Glomerular visceral epithelial cell (primary cell): ENCODE results near the gene CTU1.

Experiments used
- DNase-seq: peaks from one replicate; pipeline ENCODE4 v3.0.0-alpha.2; 2016; ENCODE audit errors: extremely low spot score

The CTU1 gene

DNA sequence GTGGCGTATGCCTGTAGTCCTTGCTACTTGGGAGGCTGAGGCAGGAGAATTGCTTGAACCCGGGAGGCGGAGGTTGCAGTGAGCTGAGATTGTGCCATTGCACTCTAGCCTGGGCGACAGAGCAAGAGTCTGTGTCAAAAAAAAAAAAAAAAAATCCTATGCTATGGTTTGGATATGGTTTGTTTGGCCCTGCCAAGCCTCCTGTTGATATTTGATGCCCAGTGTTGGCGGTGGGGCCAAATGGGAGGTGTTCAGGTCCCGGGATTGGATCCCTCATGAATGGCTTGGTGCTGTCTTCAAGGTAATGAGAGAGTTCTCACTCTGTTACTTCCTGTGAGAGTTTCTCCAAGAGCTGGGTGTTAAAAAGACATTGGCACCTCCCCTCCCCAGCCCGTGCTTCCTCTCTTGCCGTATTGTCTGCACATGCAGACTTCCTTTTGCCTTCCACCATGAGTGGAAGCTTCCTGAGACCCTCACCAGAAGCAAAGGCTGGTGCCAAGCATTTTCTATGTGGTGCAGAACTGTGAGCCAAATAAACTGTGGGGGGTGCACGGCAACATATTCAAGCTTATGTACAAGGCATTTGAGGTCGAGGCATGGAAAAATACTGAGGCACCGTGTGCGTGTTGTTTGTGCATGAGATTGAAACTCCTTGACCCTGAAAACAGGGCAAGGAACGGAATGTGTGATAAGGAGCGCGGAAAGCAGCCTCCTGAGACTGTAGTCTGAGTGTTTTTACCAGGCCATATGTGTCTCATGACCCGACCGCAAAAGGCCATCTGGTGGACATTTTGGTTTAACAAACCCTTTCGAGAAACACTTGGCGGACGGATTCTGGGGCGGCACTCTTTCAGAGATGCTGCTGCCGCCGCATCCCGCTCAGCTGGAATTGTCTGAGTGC lies 23.8 kb upstream of the CTU1 start:
- DNase-seq = no peak

DNA sequence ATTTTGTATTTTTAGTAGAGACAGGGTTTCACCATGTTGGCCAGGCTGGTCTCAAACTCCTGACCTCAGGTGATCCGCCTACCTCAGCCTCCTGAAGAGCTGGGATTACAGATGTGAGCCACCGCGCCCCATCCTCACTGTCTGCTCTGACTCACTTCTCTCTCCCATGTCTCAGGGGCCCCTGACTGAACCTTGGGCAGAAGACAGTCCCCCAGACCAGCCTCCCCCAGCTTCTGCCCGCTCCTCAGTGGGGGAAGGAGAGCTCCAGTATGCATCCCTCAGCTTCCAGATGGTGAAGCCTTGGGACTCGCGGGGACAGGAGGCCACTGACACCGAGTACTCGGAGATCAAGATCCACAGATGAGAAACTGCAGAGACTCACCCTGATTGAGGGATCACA lies 21.5 kb upstream of the CTU1 start:
- no peak for DNase-seq

DNA sequence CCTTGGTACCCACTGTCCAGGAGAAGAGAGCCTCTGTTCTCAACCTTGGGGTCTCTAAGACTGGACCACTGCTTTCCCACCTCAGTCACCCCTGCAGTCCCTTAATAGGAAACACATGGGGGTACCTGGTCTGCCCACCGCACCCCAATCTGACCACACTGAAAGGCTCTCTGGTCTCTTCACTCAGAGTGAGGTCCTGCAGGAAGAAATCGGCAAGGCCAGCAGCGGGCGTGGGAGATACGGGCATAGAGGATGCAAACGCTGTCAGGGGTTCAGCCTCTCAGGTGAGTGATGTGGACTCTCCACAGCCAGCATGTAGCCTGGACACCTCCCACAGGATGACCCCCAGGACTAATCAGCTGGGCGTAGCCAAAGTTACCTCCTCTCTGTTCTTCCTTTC lies 20.0 kb upstream of the CTU1 start:
- DNase-seq = no peak

GRCh38 chr19:51127755-51128154 lies 19.5 kb upstream of the CTU1 start:
- no peak for DNase-seq

GRCh38 chr19:51127032-51127431 lies 18.8 kb upstream of the CTU1 start:
- DNase-seq = no peak

DNA sequence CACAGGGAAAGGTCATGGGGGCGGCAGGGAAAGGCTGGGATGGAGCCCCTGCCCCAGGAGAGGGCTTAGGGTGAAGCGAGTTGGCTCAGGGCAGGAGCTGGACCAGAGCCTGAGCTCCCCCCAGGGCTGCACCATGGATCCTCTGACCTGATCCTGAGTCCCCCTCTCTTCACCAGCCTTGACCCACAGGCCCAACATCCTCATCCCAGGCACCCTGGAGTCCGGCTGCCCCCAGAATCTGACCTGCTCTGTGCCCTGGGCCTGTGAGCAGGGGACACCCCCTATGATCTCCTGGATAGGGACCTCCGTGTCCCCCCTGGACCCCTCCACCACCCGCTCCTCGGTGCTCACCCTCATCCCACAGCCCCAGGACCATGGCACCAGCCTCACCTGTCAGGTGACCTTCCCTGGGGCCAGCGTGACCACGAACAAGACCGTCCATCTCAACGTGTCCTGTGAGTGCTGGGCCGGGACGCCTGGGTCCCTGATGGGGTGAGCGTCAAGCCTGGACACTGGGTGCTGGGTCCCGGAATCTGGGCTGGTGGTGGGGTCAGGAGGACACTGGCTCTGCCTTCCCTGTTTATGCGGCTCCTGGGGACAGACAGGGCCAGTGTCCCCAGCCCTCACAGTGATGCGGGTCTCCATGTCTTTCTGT lies 17.3 kb upstream of the CTU1 start:
- DNase-seq = no peak

DNA sequence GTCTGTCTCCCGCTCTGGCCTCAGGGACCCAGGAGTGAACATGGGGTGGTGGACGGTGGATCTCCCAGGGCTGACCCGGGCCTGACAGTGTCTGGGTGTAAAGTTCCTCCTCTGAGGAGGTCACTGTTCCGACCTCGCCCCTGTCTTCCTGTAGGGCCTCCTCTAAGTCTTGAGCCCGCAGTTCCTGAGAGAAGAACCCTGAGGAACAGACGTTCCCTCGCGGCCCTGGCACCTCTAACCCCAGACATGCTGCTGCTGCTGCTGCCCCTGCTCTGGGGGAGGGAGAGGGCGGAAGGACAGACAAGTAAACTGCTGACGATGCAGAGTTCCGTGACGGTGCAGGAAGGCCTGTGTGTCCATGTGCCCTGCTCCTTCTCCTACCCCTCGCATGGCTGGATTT lies 16.5 kb upstream of the CTU1 start, which contains the start of gene SIGLEC9:
Gene SIGLEC9 (plus strand): TSS at position 178 of the 400 bp plus-strand sequence. CDS start 69 bp downstream, at position 247.
- DNase-seq = no peak

- no peak for DNase-seq
Observed at GRCh38 chr19:51124216-51124615, 16.0 kb upstream of the CTU1 start.

- DNase-seq = no peak
Observed at GRCh38 chr19:51123802-51124201, 15.6 kb upstream of the CTU1 start.

GRCh38 chr19:51123381-51123800 lies 15.2 kb upstream of the CTU1 start:
- no peak for DNase-seq

GRCh38 chr19:51122112-51122981 lies 14.1 kb upstream of the CTU1 start:
- no peak for DNase-seq

GRCh38 chr19:51121257-51121656 lies 13.0 kb upstream of the CTU1 start:
- no peak for DNase-seq

GRCh38 chr19:51120160-51120559 lies 12.0 kb upstream of the CTU1 start:
- DNase-seq = no peak

DNA sequence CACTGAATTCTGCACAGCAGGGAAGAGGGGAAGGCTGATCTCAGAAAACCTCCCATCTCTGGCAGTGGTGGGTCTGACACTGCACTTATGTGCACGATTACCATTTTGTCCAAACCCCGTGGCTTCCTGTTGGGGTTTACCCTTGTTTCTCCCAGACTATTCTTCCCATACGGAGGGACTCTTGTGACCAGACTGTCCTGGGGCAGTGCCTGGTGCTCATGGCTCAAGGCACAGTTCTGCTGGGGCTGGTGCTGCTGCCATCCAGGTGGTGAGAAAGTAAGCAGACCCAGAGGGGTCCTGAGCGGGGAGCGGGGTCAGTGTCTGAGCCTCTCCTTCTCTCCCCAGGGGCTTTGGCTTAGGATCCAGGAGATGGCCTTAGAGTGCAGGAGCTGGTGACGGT lies 11.4 kb upstream of the CTU1 start:
- no peak for DNase-seq

DNA sequence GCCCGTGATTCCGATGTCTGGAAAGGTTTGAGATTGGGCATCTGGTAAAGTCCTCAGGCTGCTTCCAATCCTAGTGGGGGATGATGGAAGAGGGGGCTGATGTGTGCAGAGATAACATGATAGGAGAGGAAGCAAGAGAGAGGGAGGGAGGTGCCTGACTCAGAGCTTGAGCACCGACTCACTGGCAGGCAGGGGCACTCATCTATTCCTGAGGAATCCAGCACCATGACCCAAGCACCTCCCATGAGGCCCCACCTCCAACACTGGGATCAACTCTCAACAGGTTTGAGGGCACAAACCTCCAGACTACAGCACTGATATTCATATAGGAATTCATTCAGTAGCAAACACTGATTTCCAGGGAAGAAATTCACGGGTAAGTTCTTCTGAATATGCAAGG lies 10.9 kb upstream of the CTU1 start:
- DNase-seq = no peak

DNA sequence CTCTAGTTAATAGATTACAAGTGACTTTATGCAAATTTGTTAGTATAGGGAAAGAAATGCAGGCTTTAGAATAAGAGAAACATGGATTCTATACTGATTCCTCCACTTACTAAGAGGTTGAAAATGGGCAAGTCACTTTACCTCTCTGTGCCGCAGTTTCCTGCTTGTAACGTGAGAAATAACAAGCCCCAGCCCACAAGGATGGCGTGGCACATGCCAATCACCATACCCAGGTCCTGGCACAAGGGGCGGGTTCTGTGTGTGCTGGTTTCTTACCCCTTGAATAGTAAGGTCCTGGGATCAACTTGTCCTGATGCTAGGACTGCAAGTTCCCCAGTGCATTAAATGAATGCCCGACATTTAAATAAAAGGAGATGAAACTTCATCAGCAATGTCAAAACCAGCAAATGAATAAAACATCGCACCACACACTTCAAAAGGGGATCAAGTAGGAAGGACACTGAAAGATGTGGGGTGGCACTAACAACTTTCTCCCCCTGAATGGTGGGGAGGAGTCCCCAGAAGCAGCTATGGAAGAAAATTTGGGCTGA lies 8.6 kb upstream of the CTU1 start:
- DNase-seq = no peak

DNA sequence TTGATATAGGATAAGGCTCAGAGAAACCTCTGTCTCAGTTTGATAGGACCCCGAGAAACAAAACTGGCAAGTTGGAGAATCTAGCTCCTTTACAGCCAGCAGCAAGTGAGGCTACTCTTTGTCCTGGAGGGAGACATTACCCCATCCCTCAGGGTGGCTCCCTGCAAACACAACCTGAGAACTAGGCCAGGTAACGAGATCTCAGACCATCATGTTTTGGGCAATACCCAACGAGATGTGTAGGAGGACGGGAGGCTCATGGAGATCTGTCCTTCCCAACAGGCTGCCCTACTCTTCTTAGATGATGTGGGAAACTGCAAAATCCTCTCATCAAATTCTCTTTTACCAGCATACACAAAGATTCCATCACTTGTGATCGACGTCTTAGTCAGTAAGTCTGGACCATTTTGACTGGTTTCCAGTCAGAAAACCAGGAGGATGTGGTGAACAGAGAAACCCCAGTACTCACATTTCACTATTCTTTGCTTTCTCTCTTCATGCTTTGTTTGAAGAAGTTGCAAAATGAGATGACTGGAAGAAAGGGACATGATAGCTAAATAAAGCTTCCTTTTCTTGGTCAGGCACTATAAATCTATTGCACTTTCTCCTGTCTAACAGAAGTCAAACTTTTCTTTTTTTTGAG lies 6.0 kb upstream of the CTU1 start:
- no peak for DNase-seq

DNA sequence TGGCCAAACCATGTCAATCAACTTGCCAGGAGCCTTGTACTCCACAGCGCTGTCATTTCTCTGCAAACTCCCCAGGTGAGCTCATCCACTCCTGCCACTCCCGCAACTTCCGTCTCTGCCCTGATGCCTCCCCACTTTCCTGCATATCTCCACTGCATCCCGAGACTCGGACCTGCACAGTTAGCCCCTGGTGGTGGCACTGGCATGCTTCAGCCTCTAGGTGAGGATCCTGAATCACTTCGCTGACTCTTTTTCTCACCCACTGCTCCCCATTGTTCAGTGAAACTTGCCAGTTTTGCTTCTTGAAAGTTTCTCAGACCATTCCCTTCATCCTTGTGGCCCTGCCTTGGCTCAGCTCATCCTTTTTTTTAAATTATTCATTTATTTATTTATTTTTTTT lies 3.4 kb upstream of the CTU1 start:
- no peak for DNase-seq

DNA sequence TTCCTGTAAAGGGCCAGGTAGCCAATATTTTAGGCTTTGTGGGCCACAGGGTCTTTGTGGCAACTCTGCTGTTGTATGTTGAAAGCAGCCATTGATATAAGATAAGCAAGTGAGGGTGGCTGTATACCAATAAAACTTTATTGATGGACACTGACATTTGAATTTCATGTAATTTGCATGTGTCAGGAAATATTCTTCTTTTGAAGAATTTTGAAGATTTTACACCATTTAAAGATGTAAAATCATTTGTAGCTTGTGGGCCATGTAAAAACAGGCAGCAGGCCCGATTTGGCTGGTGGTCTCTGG lies 2.4 kb upstream of the CTU1 start:
- no peak for DNase-seq

GRCh38 chr19:51108805-51109146 lies 567 bp upstream of the CTU1 start:
- no peak for DNase-seq

DNA sequence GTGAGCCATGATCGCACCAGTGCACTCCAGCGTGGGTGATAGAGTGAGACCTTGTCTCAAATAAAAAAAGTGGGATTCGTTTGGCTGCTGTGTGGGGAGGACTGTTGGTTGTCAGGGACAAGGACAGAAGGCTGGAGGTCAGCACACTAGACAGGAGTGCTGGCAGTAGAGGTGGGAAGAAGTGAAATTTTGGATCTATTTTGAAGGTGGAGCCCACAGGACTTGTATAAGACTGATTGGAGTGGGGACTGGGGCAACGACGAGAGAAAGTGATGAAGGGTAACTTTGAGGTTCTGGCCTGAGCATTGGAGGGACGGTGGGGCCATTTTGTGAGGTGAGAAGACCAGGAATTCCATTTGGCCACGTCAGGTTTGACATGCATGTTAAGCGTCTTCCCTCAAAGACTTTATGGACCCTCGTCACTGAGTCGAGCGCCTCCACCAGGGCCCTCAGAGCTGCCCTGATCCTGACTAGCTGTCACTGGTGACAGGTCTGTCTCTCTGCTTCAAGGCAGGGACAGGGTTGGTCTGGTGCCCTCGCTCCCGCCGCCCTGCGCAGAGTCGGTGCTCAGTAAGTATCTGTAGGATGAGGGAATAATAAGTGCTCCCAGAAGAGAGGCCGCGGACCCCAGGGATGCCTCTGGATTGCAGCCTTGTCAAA lies 673 bp downstream of the CTU1 start:
- DNase-seq = no peak
